Neural progenitor cell (in vitro differentiated cells): ENCODE data around the gene STK4.

Source experiments
- EZH2 ChIP-seq: fragments of 200-600 bp; sonication (generic); IDR thresholded peaks from 2 replicates; pipeline ENCODE4 v1.6.1; 2017; ENCODE audit warnings: antibody characterized with exemption, mild to moderate bottlenecking, moderate library complexity
- TF ChIP-seq, protein P1 (sequence below): fragments of 200-600 bp; sonication (generic); IDR thresholded peaks from 2 replicates; pipeline ENCODE4 v1.5.1; 2017; ENCODE audit warnings: antibody characterized with exemption, mild to moderate bottlenecking

DNA sequence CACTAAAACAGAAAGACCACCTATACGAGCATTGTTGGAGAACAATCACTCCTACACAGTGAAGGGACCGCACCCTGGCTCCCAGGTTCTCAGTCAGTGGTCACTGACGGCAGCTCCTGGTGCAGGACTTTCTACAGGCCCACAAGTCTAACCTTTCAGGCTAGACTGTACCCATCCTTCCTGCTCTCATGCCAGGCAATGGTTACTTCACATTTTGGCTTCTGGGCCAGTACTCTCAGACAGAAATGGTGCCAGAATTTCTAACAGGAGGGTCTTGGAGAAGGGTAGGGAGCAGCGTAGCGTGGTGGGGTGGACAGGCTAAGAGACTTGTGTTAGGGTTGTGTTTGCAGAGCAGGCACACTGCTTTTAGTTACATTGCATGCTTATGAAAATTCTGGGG, 18.2 kb upstream of the STK4 start:
- TF ChIP-seq, protein P1, sequence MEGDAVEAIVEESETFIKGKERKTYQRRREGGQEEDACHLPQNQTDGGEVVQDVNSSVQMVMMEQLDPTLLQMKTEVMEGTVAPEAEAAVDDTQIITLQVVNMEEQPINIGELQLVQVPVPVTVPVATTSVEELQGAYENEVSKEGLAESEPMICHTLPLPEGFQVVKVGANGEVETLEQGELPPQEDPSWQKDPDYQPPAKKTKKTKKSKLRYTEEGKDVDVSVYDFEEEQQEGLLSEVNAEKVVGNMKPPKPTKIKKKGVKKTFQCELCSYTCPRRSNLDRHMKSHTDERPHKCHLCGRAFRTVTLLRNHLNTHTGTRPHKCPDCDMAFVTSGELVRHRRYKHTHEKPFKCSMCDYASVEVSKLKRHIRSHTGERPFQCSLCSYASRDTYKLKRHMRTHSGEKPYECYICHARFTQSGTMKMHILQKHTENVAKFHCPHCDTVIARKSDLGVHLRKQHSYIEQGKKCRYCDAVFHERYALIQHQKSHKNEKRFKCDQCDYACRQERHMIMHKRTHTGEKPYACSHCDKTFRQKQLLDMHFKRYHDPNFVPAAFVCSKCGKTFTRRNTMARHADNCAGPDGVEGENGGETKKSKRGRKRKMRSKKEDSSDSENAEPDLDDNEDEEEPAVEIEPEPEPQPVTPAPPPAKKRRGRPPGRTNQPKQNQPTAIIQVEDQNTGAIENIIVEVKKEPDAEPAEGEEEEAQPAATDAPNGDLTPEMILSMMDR, result no peak
- no peak for TF ChIP-seq EZH2
